Activated CD8-positive, alpha-beta memory T cell treated with anti-CD3 and anti-CD28 coated beads, Interleukin-2, amount 50 U/mL, for 24 hours (primary cell): ENCODE measurements around the gene NUP37.
"Not testable (repeated sequence)": the region's sequence is repeated elsewhere in the genome, so short reads cannot be mapped to it uniquely, and the experiment has no call there.

Experiments used
- DNase-seq: peaks from one replicate; pipeline ENCODE4 v3.0.0-alpha.2; 2020; ENCODE audit errors: extremely low read depth

NUP37 gene

GRCh38 chr12:102093319-102093718 is 26.6 kb downstream of the NUP37 start:
- DNase-seq, result no peak

- not testable (repeated sequence) for DNase-seq
Observed at GRCh38 chr12:102089228-102089835, 30.6 kb downstream of the NUP37 start.

- no peak for DNase-seq
Observed at GRCh38 chr12:102080842-102081241, 39.1 kb downstream of the NUP37 start.

- DNase-seq, result not testable (repeated sequence)
Observed at GRCh38 chr12:102072092-102072491, 47.8 kb downstream of the NUP37 start.

GRCh38 chr12:102069707-102070106 is 50.2 kb downstream of the NUP37 start:
- DNase-seq, result no peak

GRCh38 chr12:102067574-102068258 is 52.2 kb downstream of the NUP37 start:
- DNase-seq, result no peak

- DNase-seq, result no peak
Observed at GRCh38 chr12:102064476-102064875, 55.4 kb downstream of the NUP37 start.

GRCh38 chr12:102063069-102063468 is 56.8 kb downstream of the NUP37 start:
- no peak for DNase-seq

GRCh38 chr12:102062419-102062806 is 57.5 kb downstream of the NUP37 start:
- no peak for DNase-seq

GRCh38 chr12:102061560-102062418 is 58.1 kb downstream of the NUP37 start, which contains the start of gene WASHC3:
WASHC3 (minus strand) TSS chr12:102061991; CDS start chr12:102061962, 29 bp downstream.
- DNase-seq, result peak; percentile 91

GRCh38 chr12:102061096-102061559 is 58.8 kb downstream of the NUP37 start:
- no peak for DNase-seq

- DNase-seq, result no peak
Observed at GRCh38 chr12:102059343-102059742, 60.6 kb downstream of the NUP37 start.

- no peak for DNase-seq
Observed at GRCh38 chr12:102054345-102054744, 65.6 kb downstream of the NUP37 start.

GRCh38 chr12:102053062-102053349 is 66.9 kb downstream of the NUP37 start:
- DNase-seq, result no peak

- no peak for DNase-seq
Observed at GRCh38 chr12:102052192-102053061, 67.5 kb downstream of the NUP37 start.

- no peak for DNase-seq
Observed at GRCh38 chr12:102051431-102051965, 68.4 kb downstream of the NUP37 start.

GRCh38 chr12:102050660-102051430 is 69.1 kb downstream of the NUP37 start:
- DNase-seq, result no peak

GRCh38 chr12:102043928-102044327 is 76.0 kb downstream of the NUP37 start:
- no peak for DNase-seq

- DNase-seq, result no peak
Observed at GRCh38 chr12:102033991-102034745, 85.7 kb downstream of the NUP37 start.

GRCh38 chr12:102031852-102032251 is 88.1 kb downstream of the NUP37 start:
- DNase-seq, result no peak
